AG09309 (cell line): ENCODE results near the gene FCN3.

Experiments
- DNase-seq: peaks from one replicate; pipeline ENCODE4 v3.0.0-alpha.2; 2010; ENCODE audit warnings: low read depth
- H3K4me3 ChIP-seq: 2 replicates; pipeline ENCODE4 v1.5.1; 2011; ENCODE audit warnings: mild to moderate bottlenecking, low read depth, low read length, moderate library complexity; ENCODE audit not compliant: control insufficient read depth
- CTCF ChIP-seq: IDR thresholded peaks from 2 replicates; pipeline ENCODE4 v1.5.1; 2011; ENCODE audit warnings: mild to moderate bottlenecking, low read depth, low read length, inconsistent platforms; ENCODE audit not compliant: insufficient read depth, control insufficient read depth; ENCODE audit errors: missing control alignments

The FCN3 gene

DNA sequence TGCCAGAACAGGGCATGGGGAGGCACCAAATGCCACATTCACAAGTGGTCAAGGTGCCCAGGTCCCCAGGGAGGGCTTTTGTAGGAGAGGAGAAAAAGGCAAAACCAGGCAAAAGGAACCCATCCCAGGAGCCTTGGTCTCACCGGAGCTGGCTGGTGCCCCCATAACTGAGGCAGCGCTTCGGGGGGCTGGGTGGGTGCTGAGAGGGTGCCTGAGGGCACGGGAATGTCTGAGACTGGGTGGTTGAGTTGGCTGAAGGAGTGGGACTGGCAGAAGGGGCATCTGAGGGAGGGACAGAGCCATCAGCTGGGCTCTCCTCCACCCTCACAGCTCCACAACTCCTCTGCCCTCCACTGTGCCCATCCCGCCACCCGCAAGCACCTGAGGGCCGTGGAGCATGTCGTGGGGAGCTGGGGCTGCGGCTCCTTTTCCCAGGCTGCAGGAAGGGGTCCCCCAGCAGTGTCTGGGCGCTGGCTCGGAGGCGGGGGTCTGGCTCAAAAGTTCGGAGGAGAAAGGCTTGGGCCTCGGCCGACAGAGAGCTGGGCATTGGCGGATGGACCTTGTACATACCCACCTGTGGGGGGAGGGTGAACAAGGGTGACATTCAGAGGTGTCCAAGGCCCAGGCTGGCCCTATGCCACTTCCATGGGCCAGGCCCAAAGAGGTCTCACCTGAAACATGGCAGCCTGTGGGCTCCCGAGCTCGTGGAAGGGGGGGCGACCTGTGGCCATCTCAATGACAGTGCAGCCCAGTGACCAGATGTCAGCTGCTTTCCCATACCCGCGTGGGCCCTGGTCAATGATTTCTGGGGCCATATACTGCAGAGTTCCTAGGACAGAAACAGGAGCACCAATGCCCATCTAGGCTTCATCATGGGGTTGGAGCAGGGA is 16.3 kb downstream of the FCN3 start:
- no peak for DNase-seq
- no peak overlapping the region for H3K4me3 ChIP-seq
- no peak for TF ChIP-seq CTCF

GRCh38 chr1:27357281-27358037 is 17.2 kb downstream of the FCN3 start:
- DNase-seq, result no peak
- TF ChIP-seq CTCF, result peak; percentile 84
- no peak overlapping the region for H3K4me3 ChIP-seq

DNA sequence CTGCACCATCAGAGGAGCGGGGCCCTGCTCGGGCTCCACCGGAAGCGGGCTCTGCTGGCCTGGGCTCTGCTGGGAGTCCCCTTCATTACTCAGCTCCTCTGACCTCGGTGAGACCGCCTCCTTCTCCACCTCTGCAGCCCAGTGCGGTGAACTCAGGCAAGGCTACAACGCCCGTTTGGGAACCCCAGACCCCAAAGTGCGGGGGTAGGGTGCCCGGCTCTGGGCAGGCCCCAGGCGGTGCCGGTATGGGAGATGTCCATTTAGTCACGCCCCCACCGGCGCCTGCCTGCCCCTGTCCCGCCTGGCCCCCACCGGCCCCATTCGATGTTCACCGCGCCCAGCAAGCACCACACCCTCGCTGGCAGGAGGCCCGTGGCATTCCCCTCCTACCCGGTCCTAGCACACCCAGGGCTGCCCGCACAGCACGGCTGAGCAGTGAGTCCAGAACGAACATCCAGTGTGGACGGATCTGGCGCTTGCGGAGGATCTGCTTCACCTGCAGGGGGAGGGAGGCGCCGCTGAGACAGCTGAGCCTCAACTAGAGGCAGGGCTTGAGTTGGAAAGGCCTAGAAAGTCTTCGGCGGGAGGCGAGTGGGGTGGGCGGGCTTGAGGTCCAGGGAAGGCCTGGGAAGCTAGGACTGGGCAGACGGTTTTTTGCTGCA is 17.9 kb downstream of the FCN3 start:
- no peak overlapping the region for H3K4me3 ChIP-seq
- no peak for DNase-seq
- TF ChIP-seq CTCF, result no peak

GRCh38 chr1:27356277-27356618 is 18.4 kb downstream of the FCN3 start:
- H3K4me3 ChIP-seq, result no peak overlapping the region
- no peak for TF ChIP-seq CTCF

GRCh38 chr1:27355683-27356082 is 18.9 kb downstream of the FCN3 start:
- H3K4me3 ChIP-seq, result no peak overlapping the region
- TF ChIP-seq CTCF, result no peak
- no peak for DNase-seq

More at GRCh38 chr1:27356277-27356618, 18.4 kb downstream of the FCN3 start:
- no peak for DNase-seq

DNA sequence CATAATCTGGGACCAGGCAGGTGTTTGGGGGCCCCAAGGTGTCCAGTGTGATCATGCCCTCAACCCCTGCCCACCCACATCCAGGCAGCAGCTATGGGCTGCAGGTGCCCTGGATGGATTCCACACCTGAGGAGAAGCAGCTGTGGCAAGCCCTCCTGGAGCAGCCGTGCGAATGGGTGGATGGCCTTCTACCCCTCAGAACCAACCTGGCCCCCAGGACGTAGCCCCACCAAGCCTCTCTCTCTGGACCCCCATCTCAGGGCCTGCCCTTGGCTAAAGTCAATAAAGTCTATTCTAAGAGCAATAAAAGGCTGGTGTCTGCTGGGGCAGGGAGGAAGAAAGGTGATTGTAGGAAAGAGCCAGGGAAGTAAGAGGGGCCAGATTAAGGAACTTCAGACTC is 21.0 kb downstream of the FCN3 start:
- TF ChIP-seq CTCF, result no peak
- no peak overlapping the region for H3K4me3 ChIP-seq
- no peak for DNase-seq
